Cardiac muscle cell (in vitro differentiated cells and primary cell): ENCODE measurements around the gene TJAP1. TPM values are rescaled to one million over a fixed set of nuclear protein-coding genes. Genes with fewer than 3 reads are reported as not detected.
"Not testable (repeated sequence)": the region's sequence is repeated elsewhere in the genome, so short reads cannot be mapped to it uniquely, and the experiment has no call there.

Experiments
- DNase-seq, 2 donors: peaks; one replicate each; pipeline versions ENCODE4 v3.0.0 to v3.0.0-alpha.2; 2010 to 2017; ENCODE audit warnings: low read depth in 1 of 2, low spot score in 1 of 2
- H3K27ac ChIP-seq: fragments of 200-600 bp; sonication (generic); 2 replicates; pipeline ENCODE4 v1.5.1; 2016
- H3K27me3 ChIP-seq: fragments of 200-600 bp; sonication (generic); 2 replicates; pipeline ENCODE4 v1.6.0; 2016; ENCODE audit warnings: control low read depth
- H3K36me3 ChIP-seq: fragments of 200-600 bp; sonication (generic); 2 replicates; pipeline ENCODE4 v1.5.1; 2016; ENCODE audit warnings: control low read depth
- H3K4me1 ChIP-seq: fragments of 200-600 bp; sonication (generic); 2 replicates; pipeline ENCODE4 v1.8.1; 2017; ENCODE audit warnings: low read depth, mild to moderate bottlenecking, mixed run types
- H3K4me3 ChIP-seq: fragments of 200-600 bp; sonication (generic); 2 replicates; pipeline ENCODE4 v1.5.1; 2016; ENCODE audit warnings: mild to moderate bottlenecking
- H3K9me3 ChIP-seq: fragments of 200-600 bp; sonication (generic); 2 replicates; pipeline ENCODE4 v1.5.1; 2017; ENCODE audit warnings: low read depth, mild to moderate bottlenecking, control low read depth
- polyA plus RNA-seq: library from polyadenylated mRNA; unstranded; fragments of >200 nt; fragmentation: Nextera tagmentation; extraction: Ambion mirVana; gene quantifications from 2 replicates; pipeline ENCODE4 v1.2.1, GENCODE V29; 2016
- total RNA-seq: library from RNA; depleted of rRNA; stranded (reverse); fragments of >200 nt; gene quantifications from 2 replicates; pipeline ENCODE4 v1.2.3, GENCODE V29; 2016
- TF ChIP-seq, protein P1 (sequence below): IDR thresholded peaks from 2 replicates; pipeline ENCODE4 v1.5.1; 2012; ENCODE audit warnings: low read depth, mild to moderate bottlenecking, low read length

The TJAP1 gene
- total and polyA plus RNA-seq, 2 experiments from 2014 or later = 25.8 to 31.2 TPM

DNA sequence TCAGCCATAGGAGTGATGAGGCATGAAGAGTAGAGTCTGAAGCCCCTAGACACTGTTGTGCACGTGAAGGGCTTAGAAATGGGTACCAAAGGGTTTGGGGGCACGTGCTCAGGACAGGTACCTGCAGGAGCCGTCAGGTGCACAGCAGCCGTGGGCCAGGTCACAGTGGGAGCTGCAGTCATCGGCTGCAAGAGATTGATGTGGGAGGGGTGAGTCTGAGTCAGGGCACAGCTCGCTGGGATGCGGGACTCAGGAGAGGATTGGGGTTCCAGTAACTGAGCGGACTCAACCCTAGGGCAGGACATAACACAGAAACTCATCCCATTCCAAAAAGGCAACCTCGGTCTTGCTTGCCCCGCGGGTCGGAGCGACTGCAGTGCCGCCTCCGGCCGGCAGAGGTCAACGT, 23.1 kb upstream of the TJAP1 start:
- H3K36me3 ChIP-seq = peaks cover 4% of the 10 kb centered on the region
- H3K9me3 ChIP-seq = no peaks in the 10 kb centered on the region
- DNase-seq = no peak
- H3K4me1 ChIP-seq = no peaks in the 10 kb centered on the region
- TF ChIP-seq, protein P1, sequence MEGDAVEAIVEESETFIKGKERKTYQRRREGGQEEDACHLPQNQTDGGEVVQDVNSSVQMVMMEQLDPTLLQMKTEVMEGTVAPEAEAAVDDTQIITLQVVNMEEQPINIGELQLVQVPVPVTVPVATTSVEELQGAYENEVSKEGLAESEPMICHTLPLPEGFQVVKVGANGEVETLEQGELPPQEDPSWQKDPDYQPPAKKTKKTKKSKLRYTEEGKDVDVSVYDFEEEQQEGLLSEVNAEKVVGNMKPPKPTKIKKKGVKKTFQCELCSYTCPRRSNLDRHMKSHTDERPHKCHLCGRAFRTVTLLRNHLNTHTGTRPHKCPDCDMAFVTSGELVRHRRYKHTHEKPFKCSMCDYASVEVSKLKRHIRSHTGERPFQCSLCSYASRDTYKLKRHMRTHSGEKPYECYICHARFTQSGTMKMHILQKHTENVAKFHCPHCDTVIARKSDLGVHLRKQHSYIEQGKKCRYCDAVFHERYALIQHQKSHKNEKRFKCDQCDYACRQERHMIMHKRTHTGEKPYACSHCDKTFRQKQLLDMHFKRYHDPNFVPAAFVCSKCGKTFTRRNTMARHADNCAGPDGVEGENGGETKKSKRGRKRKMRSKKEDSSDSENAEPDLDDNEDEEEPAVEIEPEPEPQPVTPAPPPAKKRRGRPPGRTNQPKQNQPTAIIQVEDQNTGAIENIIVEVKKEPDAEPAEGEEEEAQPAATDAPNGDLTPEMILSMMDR = peak; percentile 90
- no peak overlapping the region for H3K27ac ChIP-seq
- peaks cover 27% of the 10 kb centered on the region for H3K27me3 ChIP-seq
- H3K4me3 ChIP-seq = peak overlapping the region; percentile 46

DNA sequence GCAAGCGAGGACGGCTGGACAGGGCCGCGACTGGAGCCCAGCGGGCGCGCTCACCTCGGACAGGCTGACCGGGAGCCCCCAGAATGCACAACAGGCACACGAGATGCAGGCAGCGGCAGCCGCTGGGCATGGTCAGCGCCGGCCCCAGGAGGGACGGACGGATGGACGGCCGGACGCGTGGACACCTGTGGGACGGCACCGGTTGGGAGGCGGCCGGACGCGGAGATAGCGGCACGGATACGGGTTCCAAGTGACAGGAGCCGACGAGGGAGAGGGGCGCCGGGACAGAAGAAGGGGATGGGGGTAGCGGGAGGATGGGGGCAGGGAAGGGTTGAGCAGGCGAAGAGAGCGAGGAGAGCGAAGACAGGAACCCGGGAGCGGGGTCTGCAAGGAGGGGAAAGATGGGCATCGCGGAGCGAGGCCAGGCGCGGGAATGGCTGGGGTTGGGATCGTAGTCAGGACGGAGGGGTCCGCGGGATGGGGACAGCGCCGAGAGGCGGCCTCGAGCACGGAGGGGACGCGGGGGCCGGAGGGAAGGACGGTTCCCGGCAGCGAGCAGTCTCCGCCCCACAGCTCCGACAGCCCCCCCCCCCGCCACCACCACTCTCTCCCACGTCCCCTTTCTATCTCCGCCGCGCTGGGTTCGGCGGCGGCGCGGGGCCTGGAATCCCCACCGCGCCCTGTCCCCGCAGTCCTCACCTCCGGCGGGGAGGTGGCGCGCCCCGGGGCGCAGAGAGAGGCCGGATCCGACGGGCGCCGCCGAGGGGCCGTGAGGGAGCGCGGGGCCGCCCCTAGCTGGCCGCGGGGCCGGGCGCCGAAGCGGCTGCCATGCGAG, 22.5 kb upstream of the TJAP1 start:
- TF ChIP-seq, protein P1 = no peak
- H3K27ac ChIP-seq = no peak overlapping the region

DNA sequence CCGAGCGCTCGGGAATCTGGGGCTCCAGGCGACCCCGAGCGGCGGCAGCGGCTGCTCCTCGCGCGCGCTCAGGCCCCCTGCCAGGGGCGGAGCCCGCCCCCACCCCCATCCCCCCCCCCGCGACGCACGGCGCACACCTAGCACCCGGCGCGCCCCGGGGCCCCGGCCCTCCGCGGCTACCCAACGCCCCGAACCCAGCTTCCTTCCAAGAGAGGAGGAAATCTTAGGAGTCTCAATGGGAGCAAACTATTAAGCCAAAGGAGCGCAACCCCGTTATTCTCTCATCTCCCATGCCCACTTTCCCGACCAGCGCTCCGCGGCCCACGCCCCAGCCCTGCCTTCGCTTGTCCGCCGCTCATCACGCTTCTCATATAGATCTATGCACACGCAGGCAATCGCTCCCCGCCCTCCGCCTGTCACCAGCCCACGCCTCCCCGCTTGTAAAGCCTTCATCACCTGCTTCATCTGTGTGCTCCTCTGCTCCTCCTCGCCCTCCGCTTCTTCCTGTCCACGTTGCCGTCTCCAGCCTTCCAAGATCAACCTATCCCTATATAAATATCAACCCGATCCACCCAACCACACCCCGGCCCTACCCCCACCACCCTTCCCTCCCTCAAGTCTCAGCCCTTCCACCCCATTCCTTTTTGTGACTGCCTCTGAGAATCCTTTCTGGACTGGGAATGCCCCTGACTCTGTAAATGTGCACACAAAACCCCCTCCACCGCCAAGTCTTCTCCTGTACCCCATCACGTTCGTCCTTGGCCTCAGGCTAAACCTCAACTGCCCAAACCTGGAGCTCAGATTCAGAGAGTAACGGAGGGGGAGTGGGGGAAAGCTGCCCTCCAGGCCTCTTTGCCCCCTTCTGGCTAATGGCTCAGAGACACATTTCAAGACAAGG, 21.6 kb upstream of the TJAP1 start, which contains the start of gene DLK2:
DLK2 (minus strand) TSS at position 18 of the 898 bp plus-strand sequence. CDS start 723 bp downstream, outside the sequence.
- Histone ChIP-seq H3K36me3 (peaks cover 4% of the 10 kb centered on the region), H3K4me3 (peak within 1 kb of the TSS; percentile 46), H3K9me3 (no peaks in the 10 kb centered on the region), H3K27ac (no peak within 1 kb of the TSS), H3K27me3 (peaks cover 27% of the 10 kb centered on the region), H3K4me1 (no peaks in the 10 kb centered on the region)
- peak; percentile 25 to 35 for DNase-seq
- TF ChIP-seq, protein P1 = no peak

More for the DNA sequence above, 22.5 kb upstream of the TJAP1 start:
- Histone ChIP-seq H3K4me1 (no peaks in the 10 kb centered on the region), H3K36me3 (peaks cover 4% of the 10 kb centered on the region), H3K4me3 (peak overlapping the region; percentile 46), H3K9me3 (no peaks in the 10 kb centered on the region), H3K27me3 (peaks cover 27% of the 10 kb centered on the region)
- peak; percentile 89 to 91 for DNase-seq

DNA sequence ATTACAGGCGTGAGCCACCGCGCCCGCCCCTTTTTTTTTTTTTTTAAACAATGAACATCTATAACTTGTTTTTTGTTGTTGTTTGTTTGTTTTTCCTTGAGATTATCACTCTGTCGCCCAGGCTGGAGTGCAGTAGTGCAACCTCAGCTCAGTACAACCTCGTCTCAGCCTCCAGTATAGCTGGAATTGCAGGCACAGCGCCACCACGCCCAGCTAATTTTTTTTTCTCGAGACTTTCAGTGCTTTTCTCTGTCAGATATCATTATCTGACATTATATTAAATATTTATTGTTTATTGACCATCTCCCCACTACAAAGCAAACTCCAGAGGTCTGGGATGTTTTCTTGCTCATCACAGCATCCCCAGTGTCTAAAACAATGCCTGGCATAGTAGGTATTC, 19.7 kb upstream of the TJAP1 start:
- Histone ChIP-seq H3K36me3 (peaks cover 4% of the 10 kb centered on the region), H3K4me1 (no peaks in the 10 kb centered on the region), H3K4me3 (no peak overlapping the region), H3K9me3 (no peaks in the 10 kb centered on the region), H3K27ac (no peak overlapping the region), H3K27me3 (peaks cover 35% of the 10 kb centered on the region)
- no peak for DNase-seq
- TF ChIP-seq, protein P1 = no peak

- peaks cover 38% of the 10 kb centered on the region for H3K27me3 ChIP-seq
- H3K4me1 ChIP-seq, H3K27ac ChIP-seq, H3K4me3 ChIP-seq, H3K36me3 ChIP-seq, DNase-seq, H3K9me3 ChIP-seq: not testable (repeated sequence)
These were observed 19.2 kb upstream of the TJAP1 start for GRCh38 chr6:43458154-43458553.
